ENCODE results near the gene MVB12B.
A peak's percentile ranks its signal among the peaks of the same experiment; 100 is the strongest.

MVB12B gene

GRCh38 chr9:126363250-126363649 lies 36.6 kb downstream of the MVB12B start:
- no peak for TF ChIP-seq CTCF (conservative IDR thresholded peaks at IDR 0.05; ENCODE audit: low read length)
- no peak overlapping the region for H3K4me3 ChIP-seq (ENCODE audit: low read length)
- DNase-seq (ENCODE audit: low read depth) = no peak

- no peak for TF ChIP-seq CTCF (conservative IDR thresholded peaks at IDR 0.05; ENCODE audit: low read length)
Measured at GRCh38 chr9:126363847-126364671, 37.4 kb downstream of the MVB12B start.

DNA sequence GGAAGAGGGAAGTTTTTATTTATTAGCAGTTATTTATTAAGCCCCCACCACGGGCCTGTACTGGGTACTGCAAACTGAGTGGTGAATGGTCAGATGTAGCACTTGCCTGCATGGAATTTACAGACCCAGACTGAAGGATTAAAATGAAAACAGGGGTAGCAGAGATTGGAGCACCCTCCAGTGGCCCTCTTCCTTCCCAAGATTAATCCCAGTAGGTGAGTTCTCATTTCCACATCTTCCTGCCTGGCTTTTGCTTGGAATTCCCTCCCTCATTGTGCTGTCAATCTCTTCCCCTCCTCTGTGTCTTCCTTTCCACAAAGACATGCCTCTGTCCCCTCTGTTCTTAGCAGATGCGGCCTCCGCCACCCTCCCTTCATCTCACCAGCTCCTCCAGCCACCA lies 39.2 kb downstream of the MVB12B start:
- no peak for DNase-seq (ENCODE audit: low read depth)
- H3K4me3 ChIP-seq (ENCODE audit: low read length) = no peak overlapping the region
- TF ChIP-seq CTCF (conservative IDR thresholded peaks at IDR 0.05; ENCODE audit: low read length) = no peak

More at GRCh38 chr9:126363847-126364671, 37.4 kb downstream of the MVB12B start:
- no peak overlapping the region for H3K4me3 ChIP-seq (ENCODE audit: low read length)
- no peak for DNase-seq (ENCODE audit: low read depth)

DNA sequence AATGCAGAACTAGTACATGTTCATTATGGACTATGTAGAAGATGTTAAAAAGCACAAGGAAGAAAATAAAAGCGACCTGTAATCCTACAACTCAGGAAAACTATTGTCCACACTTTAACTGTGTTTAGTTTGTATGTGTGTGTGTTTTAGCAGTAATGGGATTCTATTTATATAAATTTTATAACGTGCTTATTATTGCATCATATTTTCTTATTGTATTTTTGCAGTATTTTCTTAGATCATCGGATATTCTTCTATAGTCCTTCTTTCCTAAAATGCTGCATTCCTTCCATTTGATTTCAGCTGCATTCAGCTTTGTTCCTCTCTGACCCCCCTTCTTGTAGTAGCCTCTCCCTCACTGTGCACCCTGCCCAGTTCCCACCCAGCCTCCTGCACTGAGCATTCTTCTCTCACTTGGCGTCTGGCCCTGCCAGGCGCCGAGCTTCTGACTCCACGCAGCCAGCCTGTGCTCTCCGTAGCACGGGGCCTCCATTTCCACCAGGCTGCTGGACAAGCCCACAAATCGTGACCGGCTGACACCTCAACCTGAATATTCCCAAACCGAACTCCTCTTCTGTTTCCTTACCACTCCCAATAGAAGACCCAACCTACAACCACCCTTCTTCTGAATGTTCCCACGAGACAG lies 39.9 kb downstream of the MVB12B start:
- peak; percentile 29 for DNase-seq (ENCODE audit: low read depth)
- no peak overlapping the region for H3K4me3 ChIP-seq (ENCODE audit: low read length)
- no peak for TF ChIP-seq CTCF (conservative IDR thresholded peaks at IDR 0.05; ENCODE audit: low read length)

- H3K4me3 ChIP-seq (ENCODE audit: low read length) = no peak overlapping the region
- no peak for TF ChIP-seq CTCF (conservative IDR thresholded peaks at IDR 0.05; ENCODE audit: low read length)
- no peak for DNase-seq (ENCODE audit: low read depth)
Measured at GRCh38 chr9:126367139-126367538, 40.5 kb downstream of the MVB12B start.

DNA sequence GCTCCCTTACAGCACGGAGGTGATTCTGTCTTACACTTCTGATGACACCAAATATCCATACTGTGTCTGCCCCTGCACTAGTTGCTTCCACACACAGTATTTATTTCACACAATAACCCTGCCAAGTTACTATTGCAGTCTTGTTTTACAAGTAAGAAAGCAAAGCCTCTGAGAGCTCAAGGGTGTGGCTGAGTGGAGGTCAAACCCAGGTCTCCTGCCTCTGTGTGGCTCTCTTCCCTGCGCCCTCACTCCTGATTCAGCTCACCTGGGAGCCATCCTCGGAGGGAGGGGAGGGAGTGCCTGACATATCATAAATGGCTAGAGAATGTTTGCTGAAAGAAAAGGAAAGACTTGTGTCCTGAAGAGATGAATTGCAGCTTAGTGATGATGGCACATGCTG lies 41.0 kb downstream of the MVB12B start:
- H3K4me3 ChIP-seq (ENCODE audit: low read length) = no peak overlapping the region
- no peak for TF ChIP-seq CTCF (conservative IDR thresholded peaks at IDR 0.05; ENCODE audit: low read length)
- DNase-seq (ENCODE audit: low read depth) = no peak

GRCh38 chr9:126368020-126368419 lies 41.4 kb downstream of the MVB12B start:
- no peak for DNase-seq (ENCODE audit: low read depth)
- H3K4me3 ChIP-seq (ENCODE audit: low read length) = no peak overlapping the region
- no peak for TF ChIP-seq CTCF (conservative IDR thresholded peaks at IDR 0.05; ENCODE audit: low read length)

Measured in AG10803 (cell line).